ENCODE data around the gene TOMM20. TPM values are rescaled to one million over a fixed set of nuclear protein-coding genes. Genes with fewer than 3 reads are reported as not detected.

Gene TOMM20
- total and polyA plus RNA-seq, 8 donors, result 71.6 to 197 (median 184) TPM

GRCh38 chr1:235069176-235069575, 59.5 kb downstream of the TOMM20 start:
- intact Hi-C loops (cut with DNase I), result no loop called here
- ATAC-seq (no peak), DNase-seq (no peak)
- peaks cover 24 to 59% of the 10 kb centered on the region in 2 donors for H3K4me1 ChIP-seq
- H3K27me3 ChIP-seq, result no peaks in the 10 kb centered on the region
- H3K9me3 ChIP-seq, result no peaks in the 10 kb centered on the region
- no peak overlapping the region for H3K4me3 ChIP-seq
- H3K27ac ChIP-seq, result peak overlapping the region in 1 of 2 donors; percentile 62
- no peaks in the 10 kb centered on the region for H3K36me3 ChIP-seq
- TF ChIP-seq, protein P1, sequence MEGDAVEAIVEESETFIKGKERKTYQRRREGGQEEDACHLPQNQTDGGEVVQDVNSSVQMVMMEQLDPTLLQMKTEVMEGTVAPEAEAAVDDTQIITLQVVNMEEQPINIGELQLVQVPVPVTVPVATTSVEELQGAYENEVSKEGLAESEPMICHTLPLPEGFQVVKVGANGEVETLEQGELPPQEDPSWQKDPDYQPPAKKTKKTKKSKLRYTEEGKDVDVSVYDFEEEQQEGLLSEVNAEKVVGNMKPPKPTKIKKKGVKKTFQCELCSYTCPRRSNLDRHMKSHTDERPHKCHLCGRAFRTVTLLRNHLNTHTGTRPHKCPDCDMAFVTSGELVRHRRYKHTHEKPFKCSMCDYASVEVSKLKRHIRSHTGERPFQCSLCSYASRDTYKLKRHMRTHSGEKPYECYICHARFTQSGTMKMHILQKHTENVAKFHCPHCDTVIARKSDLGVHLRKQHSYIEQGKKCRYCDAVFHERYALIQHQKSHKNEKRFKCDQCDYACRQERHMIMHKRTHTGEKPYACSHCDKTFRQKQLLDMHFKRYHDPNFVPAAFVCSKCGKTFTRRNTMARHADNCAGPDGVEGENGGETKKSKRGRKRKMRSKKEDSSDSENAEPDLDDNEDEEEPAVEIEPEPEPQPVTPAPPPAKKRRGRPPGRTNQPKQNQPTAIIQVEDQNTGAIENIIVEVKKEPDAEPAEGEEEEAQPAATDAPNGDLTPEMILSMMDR (IDR thresholded peaks at IDR 0.05), result no peak

DNA sequence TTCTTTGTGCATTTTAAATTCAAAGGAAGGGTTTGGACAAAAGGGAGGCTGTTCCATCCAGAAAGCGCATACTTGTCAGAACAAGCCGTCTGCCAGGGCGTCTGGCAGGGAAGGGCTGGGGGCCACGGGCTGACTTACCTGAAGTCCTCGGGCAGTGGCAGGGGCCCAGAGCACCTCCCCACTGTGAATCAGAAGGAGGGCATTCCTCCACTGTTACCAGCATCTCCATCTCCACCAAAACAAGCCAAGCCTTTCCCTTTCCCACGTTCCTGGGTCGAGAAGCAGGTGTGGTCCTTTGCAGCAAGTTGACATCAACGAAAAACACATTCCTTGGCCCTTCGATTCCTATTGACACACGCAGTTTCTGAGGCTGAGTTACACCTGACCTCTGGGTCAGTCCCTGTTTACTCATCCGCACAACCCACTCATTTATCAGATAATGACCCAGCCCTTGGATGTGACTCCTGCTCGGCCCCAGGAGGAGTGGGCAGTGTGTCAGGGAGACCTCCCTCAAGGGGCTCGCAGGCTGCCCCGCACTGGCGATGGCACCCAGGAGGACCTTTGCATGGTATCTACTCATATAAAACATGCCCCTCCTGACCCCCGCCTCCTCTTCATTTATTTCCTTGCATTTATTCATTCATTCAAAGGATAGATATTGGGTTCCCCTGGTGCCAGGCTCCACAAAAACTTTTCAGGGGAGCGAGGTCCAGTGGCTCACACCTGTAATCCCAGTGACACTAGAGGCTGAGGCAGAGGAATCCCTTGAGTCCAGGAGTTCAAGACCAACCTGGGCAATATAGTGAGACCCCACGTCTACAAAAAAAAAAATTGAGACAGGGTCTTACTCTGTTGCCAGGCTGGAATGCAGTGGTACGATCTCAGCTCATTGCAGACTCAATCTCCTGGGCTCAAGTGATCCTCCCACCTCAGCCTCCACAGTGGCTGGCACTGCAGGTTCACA, 60.2 kb downstream of the TOMM20 start:
- Histone ChIP-seq H3K36me3 (no peaks in the 10 kb centered on the region), H3K27me3 (no peaks in the 10 kb centered on the region), H3K9me3 (no peaks in the 10 kb centered on the region), H3K4me1 (peaks cover 22 to 59% of the 10 kb centered on the region in 2 donors), H3K4me3 (no peak overlapping the region), H3K27ac (peak overlapping the region; percentile 64 to 75)
- intact Hi-C loops (cut with DNase I), result no loop called here
- DNase-seq (no peak), ATAC-seq (peak; percentile 42)
- TF ChIP-seq, protein P1 (IDR thresholded peaks at IDR 0.05), result no peak

- Histone ChIP-seq H3K4me1 (peaks cover 21 to 59% of the 10 kb centered on the region in 2 donors), H3K27ac (peak overlapping the region; percentile 64 to 75), H3K27me3 (no peaks in the 10 kb centered on the region), H3K9me3 (no peaks in the 10 kb centered on the region), H3K36me3 (no peaks in the 10 kb centered on the region), H3K4me3 (no peak overlapping the region)
- intact Hi-C loops (cut with DNase I), result no loop called here
- TF ChIP-seq, protein P1 (IDR thresholded peaks at IDR 0.05), result no peak
- peak; percentile 93 for ATAC-seq
- peak in 3 of 4 donors; percentile 57 to 89 (median 84) for DNase-seq
Measured at GRCh38 chr1:235067396-235068157, 61.1 kb downstream of the TOMM20 start.

DNA sequence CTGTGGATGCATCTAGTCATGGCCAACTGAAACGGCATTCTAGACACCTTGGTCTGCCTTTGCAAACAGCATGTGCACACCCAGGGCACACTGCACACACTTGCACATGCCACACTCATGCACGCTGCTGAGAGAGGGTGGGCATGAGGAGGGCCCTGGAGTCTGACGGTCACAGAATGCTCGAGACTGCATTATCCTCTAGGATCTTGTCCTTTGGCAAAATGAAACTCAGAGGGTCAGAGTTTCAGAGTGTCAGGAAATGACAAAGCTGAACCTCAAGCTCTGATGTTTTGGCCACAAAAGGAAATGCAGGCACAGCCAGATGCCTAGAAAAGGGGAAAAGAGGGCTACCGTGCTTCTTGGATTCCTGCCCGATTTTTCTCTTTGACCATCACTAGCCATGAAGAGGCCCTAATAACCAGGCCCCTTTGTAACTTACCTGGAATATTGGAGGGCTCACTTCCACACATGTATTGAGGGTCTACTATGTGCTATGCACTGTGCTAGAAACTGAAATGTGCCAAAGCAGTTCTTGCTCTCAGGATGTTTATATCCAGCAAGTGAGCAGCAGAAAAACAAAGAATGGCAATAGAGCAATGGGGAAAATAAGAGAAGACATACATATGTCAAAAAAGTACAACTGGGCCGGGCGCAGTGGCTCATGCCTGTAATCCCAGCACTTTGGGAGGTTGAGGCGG, 65.4 kb downstream of the TOMM20 start:
- H3K36me3 ChIP-seq, result no peaks in the 10 kb centered on the region
- no peak for DNase-seq
- H3K4me1 ChIP-seq, result peaks cover 12 to 53% of the 10 kb centered on the region in 2 donors
- no peak for ATAC-seq
- no peak overlapping the region for H3K4me3 ChIP-seq
- H3K9me3 ChIP-seq, result no peaks in the 10 kb centered on the region
- TF ChIP-seq, protein P1 (IDR thresholded peaks at IDR 0.05), result no peak
- no peaks in the 10 kb centered on the region for H3K27me3 ChIP-seq
- intact Hi-C loops (cut with DNase I), result no loop called here
- peak overlapping the region in 1 of 2 donors; percentile 81 for H3K27ac ChIP-seq

All from left lung (tissue), 10 donors.